B cell (primary cell): Measurements from ENCODE around the gene HOXA3. TPM values are rescaled to one million over a fixed set of nuclear protein-coding genes. Genes with fewer than 3 reads are reported as not detected.

Experiments used
- ATAC-seq: fragments of 200-7000 bp; cut with Tn5 transposase; one replicate; pipeline ENCODE4 v1.10.0; 2021; ENCODE audit warnings: low read depth, mild to moderate bottlenecking, moderate number of reproducible peaks, moderate library complexity
- CTCF ChIA-PET: fragments of 350-600 bp; sonication (Branson Sonifier 250); formaldehyde crosslinking; loops from one replicate; lab custom pipeline; 2021; ENCODE audit warnings: antibody characterized with exemption, inconsistent platforms; lab: Charles Lee
- POLR2A ChIA-PET: fragments of 350-600 bp; sonication (Branson Sonifier 250); formaldehyde crosslinking; loops from one replicate; lab custom pipeline; 2021; ENCODE audit warnings: antibody characterized with exemption; lab: Charles Lee
- DNase-seq: peaks from one replicate; pipeline ENCODE4 v3.0.0; 2013
- H2AFZ ChIP-seq: 2 replicates; pipeline ENCODE4 v1.6.1; 2012; ENCODE audit warnings: mild to moderate bottlenecking, low read depth, low read length; ENCODE audit not compliant: insufficient read depth, poor library complexity, severe bottlenecking
- H3K27ac ChIP-seq, 2 donors: 1 replicate in 1 of 2; 2 replicates in 1 of 2; pipeline ENCODE4 v1.5.1; 2012 to 2013; ENCODE audit warnings: low read length in 2 of 2, mild to moderate bottlenecking in 2 of 2, moderate library complexity in 1 of 2
- H3K27me3 ChIP-seq, 4 experiments: fragments of 200-600 bp in 1 of 4; sonication (generic) in 1 of 4; replicated peaks in 1 of 4; 1 replicate in 2 of 4; 2 replicates in 2 of 4; pipeline versions ENCODE4 v1.6.1 to v1.7.0; 2013 to 2016; ENCODE audit warnings: low read length in 3 of 4, mild to moderate bottlenecking in 2 of 4, mixed read lengths in 1 of 4, moderate library complexity in 1 of 4; ENCODE audit not compliant: insufficient read depth in 4 of 4, control insufficient read depth in 3 of 4; ENCODE audit errors: control extremely low read depth in 1 of 4
- H3K36me3 ChIP-seq, 2 experiments: replicated peaks in 1 of 2; 1 replicate in 1 of 2; 2 replicates in 1 of 2; pipeline versions ENCODE4 v1.6.1 to v1.7.1; 2013; ENCODE audit warnings: low read length in 1 of 2; ENCODE audit not compliant: insufficient read depth in 2 of 2, control insufficient read depth in 1 of 2; ENCODE audit errors: control extremely low read depth in 1 of 2, extremely low read depth in 1 of 2
- H3K4me1 ChIP-seq, 2 donors: fragments of 200-600 bp in 1 of 2; sonication (generic) in 1 of 2; 1 replicate in 1 of 2; 2 replicates in 1 of 2; pipeline versions ENCODE4 v1.5.1 to v1.6.1; 2013 to 2017; ENCODE audit warnings: low read length in 2 of 2; ENCODE audit not compliant: control insufficient read depth in 2 of 2, insufficient read depth in 2 of 2
- H3K4me2 ChIP-seq: replicated peaks from 2 replicates; pipeline ENCODE3; 2012; ENCODE audit warnings: mild to moderate bottlenecking, low read depth, low read length; ENCODE audit not compliant: poor library complexity, severe bottlenecking
- H3K4me3 ChIP-seq, 5 experiments: fragments of 200-600 bp in 1 of 5; sonication (generic) in 1 of 5; 1 replicate in 3 of 5; 2 replicates in 2 of 5; pipeline versions ENCODE4 v1.5.1 to v1.7.0; 2011 to 2016; ENCODE audit warnings: low read length in 4 of 5, mild to moderate bottlenecking in 4 of 5, low read depth in 2 of 5, control low read depth in 1 of 5, moderate library complexity in 1 of 5; ENCODE audit not compliant: insufficient read depth in 1 of 5; ENCODE audit errors: control extremely low read depth in 1 of 5, extremely low read depth in 1 of 5
- H3K79me2 ChIP-seq: fragments of 200-600 bp; sonication (generic); one replicate; pipeline ENCODE4 v1.6.0; 2016; ENCODE audit warnings: low read length; ENCODE audit not compliant: control insufficient read depth, insufficient read depth
- H3K9ac ChIP-seq: fragments of 200-600 bp; sonication (generic); 2 replicates; pipeline ENCODE4 v1.6.1; 2017; ENCODE audit warnings: mild to moderate bottlenecking, low read length, moderate library complexity
- H3K9me3 ChIP-seq, 3 donors: one replicate each; pipeline versions ENCODE4 v1.6.1 to v1.7.1; 2013; ENCODE audit warnings: low read length in 2 of 3; ENCODE audit not compliant: control insufficient read depth in 2 of 3, insufficient read depth in 1 of 3; ENCODE audit errors: control extremely low read depth in 1 of 3
- H4K20me1 ChIP-seq: 2 replicates; pipeline ENCODE4 v1.6.0; 2012; ENCODE audit warnings: mild to moderate bottlenecking, low read length; ENCODE audit not compliant: insufficient read depth, control insufficient read depth, poor library complexity, severe bottlenecking
- H3K27ac Mint-ChIP-seq: one replicate; pipeline ENCODE4 v1.8.0; 2021; ENCODE audit warnings: mixed read lengths
- H3K27me3 Mint-ChIP-seq: one replicate; pipeline ENCODE4 v1.8.0; 2021; ENCODE audit warnings: mixed read lengths
- H3K4me1 Mint-ChIP-seq: one replicate; pipeline ENCODE4 v1.8.0; 2021; ENCODE audit warnings: mixed read lengths
- H3K4me3 Mint-ChIP-seq: one replicate; pipeline ENCODE4 v1.8.0; 2021; ENCODE audit warnings: mixed read lengths
- H3K9me3 Mint-ChIP-seq: one replicate; pipeline ENCODE4 v1.8.0; 2022; ENCODE audit warnings: mixed read lengths; ENCODE audit not compliant: insufficient read depth
- EZH2 ChIP-seq: IDR thresholded peaks from 2 replicates; pipeline ENCODE4 v1.6.1; 2012; ENCODE audit warnings: borderline replicate concordance, low read depth, mild to moderate bottlenecking, moderate library complexity, low read length; ENCODE audit not compliant: insufficient read depth, poor library complexity, severe bottlenecking
- WGBS: methylation state at CpG from one replicate; pipeline ENCODE4 v1.1.5; 2013; ENCODE audit warnings: missing lambda C conversion rate; ENCODE audit not compliant: insufficient coverage; 5-methylcytosine and 5-hydroxymethylcytosine counted together
- intact Hi-C: fragments of 100-400 bp; cut with micrococcal nuclease; formaldehyde crosslinking; loops from one replicate; pipeline ENCODE4 v1.10.0; 2022
- polyA plus RNA-seq: library from polyadenylated mRNA; depleted of rRNA; stranded (reverse); fragments of >200 nt; gene quantifications from 2 replicates; pipeline ENCODE4 v1.2.3, GENCODE V29; 2012
- total RNA-seq, 2 donors: library from RNA; stranded (reverse); fragments of 120-200 nt in 1 of 2; gene quantifications; 1 replicate in 1 of 2; 2 replicates in 1 of 2; pipeline versions ENCODE4 v1.2.3 to v1.2.4, GENCODE V29; 2013 to 2022
- TF ChIP-seq, protein P1 (sequence below): fragments of 200-600 bp; IDR thresholded peaks from one replicate; pipeline ENCODE4 v1.8.0; 2022; ENCODE audit warnings: antibody characterized with exemption, mild to moderate bottlenecking

The HOXA3 gene
- total and polyA plus RNA-seq, 2 donors (not counting 1 experiment from before 2014, with no cell fraction given): 0.07 TPM; not detected in 1

DNA sequence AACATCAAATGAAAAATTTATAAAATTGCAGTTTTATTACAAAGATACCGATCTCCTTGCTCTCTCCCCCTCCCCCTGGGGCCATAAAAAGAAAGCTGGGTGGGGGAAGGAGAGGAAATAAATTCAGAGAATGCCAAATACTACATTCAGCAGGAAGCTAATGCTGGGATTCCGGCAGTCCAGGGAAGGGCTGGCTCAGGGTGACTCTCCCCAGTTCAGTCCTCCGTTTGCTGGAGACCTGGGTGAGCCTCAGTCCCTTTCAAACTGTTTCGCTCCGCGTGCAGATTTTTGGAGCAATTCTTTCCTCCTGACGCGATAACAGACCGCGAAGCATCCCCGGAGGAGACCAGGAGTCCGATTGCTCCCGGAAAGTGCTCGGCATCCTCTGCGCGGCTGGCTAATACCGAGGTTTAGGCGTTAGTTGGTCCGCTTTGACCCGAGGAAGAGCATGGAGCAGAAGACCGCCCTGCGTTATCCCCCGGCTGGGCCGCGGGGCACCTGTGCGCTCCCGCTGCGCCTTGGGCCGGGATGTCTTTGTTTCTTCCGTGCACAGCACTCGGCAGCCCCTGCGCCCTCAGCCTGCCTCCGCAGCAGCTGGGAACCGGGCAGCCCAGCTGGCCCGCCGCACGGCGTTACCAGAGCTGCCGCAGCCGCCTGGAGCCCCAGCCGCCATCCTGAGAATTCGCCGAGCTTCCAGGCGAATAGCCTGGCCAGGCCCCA lies 46.0 kb downstream of the HOXA3 start:
- 95% methylated on average over 43 of the region's 44 CpGs for WGBS
- H3K27ac Mint-ChIP-seq: no peak overlapping the region
- H3K9me3 Mint-ChIP-seq: no peaks in the 10 kb centered on the region

More for the DNA sequence above, 46.0 kb downstream of the HOXA3 start:
- H3K4me1 Mint-ChIP-seq: peaks cover 18% of the 10 kb centered on the region
- no peak overlapping the region for H3K4me3 Mint-ChIP-seq
- H3K4me2 ChIP-seq: no peak overlapping the region
- H3K27me3 Mint-ChIP-seq: peaks cover 44% of the 10 kb centered on the region
- intact Hi-C loops: no loop called here
- H2AFZ ChIP-seq: no peak overlapping the region
- H4K20me1 ChIP-seq: no peaks in the 10 kb centered on the region
- ChIA-PET CTCF (interaction anchor here (1.0 to 1.7 kb wide), 2 partner anchors 33 to 55 kb away, joined by 3 to 4 read pairs; no protein-coding TSS in a partner anchor), POLR2A (no interaction called here)
- H3K36me3 ChIP-seq: no peaks in the 10 kb centered on the region
- peaks cover 0 to 36% (median 0%) of the 10 kb centered on the region in 3 donors for H3K9me3 ChIP-seq
- TF ChIP-seq EZH2: no peak
- TF ChIP-seq, protein P1, sequence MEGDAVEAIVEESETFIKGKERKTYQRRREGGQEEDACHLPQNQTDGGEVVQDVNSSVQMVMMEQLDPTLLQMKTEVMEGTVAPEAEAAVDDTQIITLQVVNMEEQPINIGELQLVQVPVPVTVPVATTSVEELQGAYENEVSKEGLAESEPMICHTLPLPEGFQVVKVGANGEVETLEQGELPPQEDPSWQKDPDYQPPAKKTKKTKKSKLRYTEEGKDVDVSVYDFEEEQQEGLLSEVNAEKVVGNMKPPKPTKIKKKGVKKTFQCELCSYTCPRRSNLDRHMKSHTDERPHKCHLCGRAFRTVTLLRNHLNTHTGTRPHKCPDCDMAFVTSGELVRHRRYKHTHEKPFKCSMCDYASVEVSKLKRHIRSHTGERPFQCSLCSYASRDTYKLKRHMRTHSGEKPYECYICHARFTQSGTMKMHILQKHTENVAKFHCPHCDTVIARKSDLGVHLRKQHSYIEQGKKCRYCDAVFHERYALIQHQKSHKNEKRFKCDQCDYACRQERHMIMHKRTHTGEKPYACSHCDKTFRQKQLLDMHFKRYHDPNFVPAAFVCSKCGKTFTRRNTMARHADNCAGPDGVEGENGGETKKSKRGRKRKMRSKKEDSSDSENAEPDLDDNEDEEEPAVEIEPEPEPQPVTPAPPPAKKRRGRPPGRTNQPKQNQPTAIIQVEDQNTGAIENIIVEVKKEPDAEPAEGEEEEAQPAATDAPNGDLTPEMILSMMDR: no peak
- no peaks in the 10 kb centered on the region for H3K79me2 ChIP-seq
- ATAC-seq (no peak), DNase-seq (no peak)
- no peak overlapping the region for H3K9ac ChIP-seq
- H3K27me3 ChIP-seq: peaks cover 0 to 42% (median 32%) of the 10 kb centered on the region in 4 experiments
- peaks cover 13 to 19% of the 10 kb centered on the region in 2 donors for H3K4me1 ChIP-seq
- H3K27ac ChIP-seq: no peak overlapping the region
- H3K4me3 ChIP-seq: no peak overlapping the region
